Endothelial cell of umbilical vein (primary cell): ENCODE results near the gene EDEM2. TPM values are rescaled to one million over a fixed set of nuclear protein-coding genes. Genes with fewer than 3 reads are reported as not detected.

Experiments used
- BruUV-seq: library from RNA; stranded (reverse); fragments of 400-500 nt; replicated peaks from 2 replicates; lab custom pipeline; 2021; lab: Mats Ljungman, UMichigan
- CTCF ChIA-PET: fragments of 300-600, 350-600 bp; sonication (Branson Sonifier 250); formaldehyde crosslinking; loops from one replicate; lab custom pipeline; 2021; ENCODE audit warnings: antibody characterized with exemption, inconsistent platforms; lab: Charles Lee
- POLR2A ChIA-PET: fragments of 300-600, 350-600 bp; sonication (Branson Sonifier 250); formaldehyde crosslinking; loops from one replicate; lab custom pipeline; 2021; ENCODE audit warnings: antibody characterized with exemption, inconsistent platforms; lab: Charles Lee
- DNase-seq: peaks from one replicate; pipeline ENCODE4 v3.0.0-alpha.2; 2011; ENCODE audit warnings: low read depth, low spot score
- FAIRE-seq: peaks from 2 replicates; lab custom pipeline; 2011; peaks lifted over from hg19 to GRCh38; lab: Jason Lieb, UNC
- H2AFZ ChIP-seq: 2 replicates; pipeline ENCODE4 v1.6.0; 2012; ENCODE audit warnings: low read depth, low read length, control low read depth, inconsistent platforms
- H3K27ac ChIP-seq: 2 replicates; pipeline ENCODE4 v1.5.1; 2011; ENCODE audit warnings: low read depth, mild to moderate bottlenecking, control low read depth, low read length, moderate library complexity; ENCODE audit not compliant: insufficient read depth
- H3K27me3 ChIP-seq, 2 experiments: 2 replicates each; pipeline versions ENCODE4 v1.6.0 to v1.6.1; 2011; ENCODE audit warnings: low read length in 2 of 2, mixed read lengths in 1 of 2; ENCODE audit not compliant: control insufficient read depth in 2 of 2, insufficient read depth in 2 of 2
- H3K36me3 ChIP-seq, 2 experiments: 2 replicates in 1 of 2; 3 replicates in 1 of 2; pipeline ENCODE4 v1.5.1; 2011; ENCODE audit warnings: low read length in 2 of 2, mild to moderate bottlenecking in 1 of 2, moderate library complexity in 1 of 2; ENCODE audit not compliant: control insufficient read depth in 2 of 2, insufficient read depth in 2 of 2; ENCODE audit errors: extremely low read depth in 1 of 2
- H3K4me1 ChIP-seq: 3 replicates; pipeline ENCODE4 v1.5.1; 2011; ENCODE audit warnings: mild to moderate bottlenecking, low read length; ENCODE audit not compliant: control insufficient read depth, insufficient read depth; ENCODE audit errors: extremely low read depth
- H3K4me2 ChIP-seq: 2 replicates; pipeline ENCODE4 v1.6.1; 2011; ENCODE audit warnings: low read length, control low read depth, mixed read lengths; ENCODE audit not compliant: insufficient read depth
- H3K4me3 ChIP-seq, 3 experiments: fragments of 200-600 bp in 1 of 3; sonication (generic), shearing (Covaris generic) in 1 of 3; replicated peaks in 1 of 3; 2 replicates each; pipeline ENCODE4 v1.5.1; 2011 to 2016; ENCODE audit warnings: control low read depth in 3 of 3, low read length in 3 of 3, mild to moderate bottlenecking in 2 of 3, inconsistent platforms in 1 of 3, low read depth in 1 of 3, moderate library complexity in 1 of 3; ENCODE audit not compliant: insufficient read depth in 1 of 3
- H3K79me2 ChIP-seq: 2 replicates; pipeline ENCODE4 v1.6.0; 2012; ENCODE audit warnings: low read length, inconsistent platforms; ENCODE audit not compliant: control insufficient read depth, insufficient read depth
- H3K9ac ChIP-seq: replicated peaks from 2 replicates; pipeline ENCODE3; 2011; ENCODE audit warnings: low read length, control low read depth; ENCODE audit not compliant: insufficient read depth; ENCODE audit errors: extremely low read depth
- H3K9me1 ChIP-seq: replicated peaks from 3 replicates; pipeline ENCODE4 v1.6.0; 2011; ENCODE audit warnings: mild to moderate bottlenecking, low read length; ENCODE audit not compliant: control insufficient read depth, insufficient read depth; ENCODE audit errors: extremely low read depth
- H3K9me3 ChIP-seq: replicated peaks from 2 replicates; pipeline ENCODE4 v1.5.1; 2012; ENCODE audit warnings: low read length, inconsistent platforms; ENCODE audit not compliant: control insufficient read depth, insufficient read depth
- H4K20me1 ChIP-seq: replicated peaks from 2 replicates; pipeline ENCODE3; 2011; ENCODE audit warnings: mild to moderate bottlenecking, low read length; ENCODE audit not compliant: control insufficient read depth, insufficient read depth; ENCODE audit errors: extremely low read depth
- EZH2 ChIP-seq: IDR thresholded peaks from 2 replicates; pipeline ENCODE4 v1.6.1; 2012; ENCODE audit warnings: borderline replicate concordance, low read depth, mild to moderate bottlenecking, moderate library complexity, low read length, inconsistent platforms; ENCODE audit not compliant: severe bottlenecking
- FOS ChIP-seq: IDR thresholded peaks from 2 replicates; pipeline ENCODE4 v1.6.1; 2011; ENCODE audit warnings: mild to moderate bottlenecking, low read length, moderate library complexity, borderline replicate concordance; ENCODE audit not compliant: insufficient read depth
- GATA2 ChIP-seq: IDR thresholded peaks from 2 replicates; pipeline ENCODE4 v1.7.0; 2011; ENCODE audit warnings: low read depth, mild to moderate bottlenecking, moderate library complexity, mixed read lengths, low read length; ENCODE audit not compliant: insufficient read length, insufficient read depth
- JUN ChIP-seq: IDR thresholded peaks from 2 replicates; pipeline ENCODE4 v1.6.1; 2011; ENCODE audit warnings: borderline replicate concordance, low read depth; ENCODE audit not compliant: insufficient read length, insufficient read depth
- POLR2AphosphoS5 ChIP-seq: IDR thresholded peaks from 2 replicates; pipeline ENCODE4 v1.6.1; 2012; ENCODE audit warnings: low read depth, mild to moderate bottlenecking, control low read depth, low read length, moderate library complexity; ENCODE audit not compliant: insufficient read depth
- dilution Hi-C: fragments of 300-500 bp; cut with MboI; formaldehyde crosslinking; loops from one replicate; pipeline ENCODE4 v1.15.0; 2019; ENCODE audit warnings: low sequenced_read_pairs; ENCODE audit not compliant: extremely low pct_ligation_motif_present
- intact Hi-C: fragments of 100-400 bp; cut with micrococcal nuclease; formaldehyde crosslinking; loops from one replicate; pipeline ENCODE4 v1.10.0; 2022
- polyA plus RNA-seq, 4 experiments: library from polyadenylated mRNA; depleted of rRNA in 3 of 4; stranded (reverse) in 3 of 4; unstranded in 1 of 4; fragments of >200 nt; gene quantifications; 2 replicates each; pipeline versions ENCODE4 v1.2.1 to v1.2.3, GENCODE V29; 2011 to 2012; ENCODE audit warnings: missing spikeins in 1 of 4
- total RNA-seq: library from RNA; stranded (reverse); gene quantifications from 2 replicates; pipeline ENCODE4 v1.2.3, GENCODE V29; 2021
- TF ChIP-seq, protein P1 (sequence below), 2 donors: IDR thresholded peaks; 1 replicate in 1 of 2; 2 replicates in 1 of 2; pipeline ENCODE4 v1.5.1; 2011; ENCODE audit warnings: low read length in 2 of 2, mild to moderate bottlenecking in 2 of 2, moderate library complexity in 2 of 2, control low read depth in 1 of 2, inconsistent platforms in 1 of 2, low read depth in 1 of 2; ENCODE audit not compliant: insufficient read depth in 1 of 2; ENCODE audit errors: extremely low read depth in 1 of 2

EDEM2 gene
- total and polyA plus RNA-seq, 2 donors (not counting 3 experiments of a cell fraction or from before 2014, with no cell fraction given) = 29.1 to 39.5 TPM

- no peak for TF ChIP-seq EZH2
- no peak for TF ChIP-seq POLR2AphosphoS5
- peak; percentile 79 for TF ChIP-seq FOS
- TF ChIP-seq JUN = peak; percentile 21
- TF ChIP-seq, protein P1, sequence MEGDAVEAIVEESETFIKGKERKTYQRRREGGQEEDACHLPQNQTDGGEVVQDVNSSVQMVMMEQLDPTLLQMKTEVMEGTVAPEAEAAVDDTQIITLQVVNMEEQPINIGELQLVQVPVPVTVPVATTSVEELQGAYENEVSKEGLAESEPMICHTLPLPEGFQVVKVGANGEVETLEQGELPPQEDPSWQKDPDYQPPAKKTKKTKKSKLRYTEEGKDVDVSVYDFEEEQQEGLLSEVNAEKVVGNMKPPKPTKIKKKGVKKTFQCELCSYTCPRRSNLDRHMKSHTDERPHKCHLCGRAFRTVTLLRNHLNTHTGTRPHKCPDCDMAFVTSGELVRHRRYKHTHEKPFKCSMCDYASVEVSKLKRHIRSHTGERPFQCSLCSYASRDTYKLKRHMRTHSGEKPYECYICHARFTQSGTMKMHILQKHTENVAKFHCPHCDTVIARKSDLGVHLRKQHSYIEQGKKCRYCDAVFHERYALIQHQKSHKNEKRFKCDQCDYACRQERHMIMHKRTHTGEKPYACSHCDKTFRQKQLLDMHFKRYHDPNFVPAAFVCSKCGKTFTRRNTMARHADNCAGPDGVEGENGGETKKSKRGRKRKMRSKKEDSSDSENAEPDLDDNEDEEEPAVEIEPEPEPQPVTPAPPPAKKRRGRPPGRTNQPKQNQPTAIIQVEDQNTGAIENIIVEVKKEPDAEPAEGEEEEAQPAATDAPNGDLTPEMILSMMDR (IDR thresholded peaks at IDR 0.05; ENCODE audit: extremely low read depth in 1 of 2, insufficient read depth in 1 of 2, low read depth in 1 of 2, low read length in 2 of 2) = no peak
- TF ChIP-seq GATA2 = no peak
- TSS peak; percentile 88 for BruUV-seq
- H2AFZ ChIP-seq = peak overlapping the region; percentile 99
- H4K20me1 ChIP-seq = no peaks in the 10 kb centered on the region
- H3K4me2 ChIP-seq = peak overlapping the region; percentile 33
- peak overlapping the region; percentile 88 for H3K27ac ChIP-seq
- intact Hi-C loops = loop anchor here (2.0 to 5.0 kb wide), 6 partner anchors 43 to 261 kb away; partner anchors contain the start of genes GSS and MYH7B
- POLR2A ChIA-PET = interaction anchor here (0.6 kb wide), 1 partner anchor 325 kb away, joined by 5 read pairs; no protein-coding TSS in a partner anchor
- H3K9ac ChIP-seq = peak overlapping the region; percentile 98
- no peaks in the 10 kb centered on the region for H3K9me3 ChIP-seq
- dilution Hi-C loops = no loop called here
- CTCF ChIA-PET = interaction anchor here (1.2 to 5.3 kb wide), 4 partner anchors 16 to 219 kb away, joined by 4 to 277 read pairs (median 61); partner anchors contain the start of gene EDEM2
- peaks cover 36% of the 10 kb centered on the region for H3K4me1 ChIP-seq
- DNase-seq = peak; percentile 31
- peak; percentile 87 for FAIRE-seq
- no peaks in the 10 kb centered on the region for H3K9me1 ChIP-seq
- H3K79me2 ChIP-seq = peaks cover 39% of the 10 kb centered on the region
- H3K36me3 ChIP-seq = peaks cover 0 to 3% of the 10 kb centered on the region in 2 experiments
- no peak overlapping the region for H3K4me3 ChIP-seq
- no peaks in the 10 kb centered on the region for H3K27me3 ChIP-seq
Observed at GRCh38 chr20:35093267-35093884, 53.8 kb downstream of the EDEM2 start.
